ENCODE measurements around the gene CHMP4B.

CHMP4B gene

GRCh38 chr20:33817411-33817810, 6.3 kb downstream of the CHMP4B start:
- no peak overlapping the region for H3K4me3 ChIP-seq (ENCODE audit: low read depth, low read length)
- no peak for DNase-seq (ENCODE audit: low read depth)
- no peak for TF ChIP-seq CTCF (IDR thresholded peaks at IDR 0.05; ENCODE audit: low read depth, low read length, missing control alignments)

GRCh38 chr20:33819456-33819855, 8.3 kb downstream of the CHMP4B start:
- no peak for TF ChIP-seq CTCF (IDR thresholded peaks at IDR 0.05; ENCODE audit: low read depth, low read length, missing control alignments)
- DNase-seq (ENCODE audit: low read depth): no peak
- no peak overlapping the region for H3K4me3 ChIP-seq (ENCODE audit: low read depth, low read length)

- no peak for DNase-seq (ENCODE audit: low read depth)
- no peak overlapping the region for H3K4me3 ChIP-seq (ENCODE audit: low read depth, low read length)
- TF ChIP-seq CTCF (IDR thresholded peaks at IDR 0.05; ENCODE audit: low read depth, low read length, missing control alignments): no peak
Observed at GRCh38 chr20:33820362-33820761, 9.2 kb downstream of the CHMP4B start.

GRCh38 chr20:33821270-33821836, 10.2 kb downstream of the CHMP4B start:
- H3K4me3 ChIP-seq (ENCODE audit: low read depth, low read length): no peak overlapping the region
- TF ChIP-seq CTCF (IDR thresholded peaks at IDR 0.05; ENCODE audit: low read depth, low read length, missing control alignments): no peak
- DNase-seq (ENCODE audit: low read depth): no peak

- no peak for DNase-seq (ENCODE audit: low read depth)
- TF ChIP-seq CTCF (IDR thresholded peaks at IDR 0.05; ENCODE audit: low read depth, low read length, missing control alignments): no peak
- no peak overlapping the region for H3K4me3 ChIP-seq (ENCODE audit: low read depth, low read length)
Observed at GRCh38 chr20:33822423-33822822, 11.3 kb downstream of the CHMP4B start.

- TF ChIP-seq CTCF (IDR thresholded peaks at IDR 0.05; ENCODE audit: low read depth, low read length, missing control alignments): no peak
- H3K4me3 ChIP-seq (ENCODE audit: low read depth, low read length): no peak overlapping the region
- no peak for DNase-seq (ENCODE audit: low read depth)
Observed at GRCh38 chr20:33822991-33823390, 11.8 kb downstream of the CHMP4B start.

GRCh38 chr20:33824852-33825251, 13.7 kb downstream of the CHMP4B start:
- TF ChIP-seq CTCF (IDR thresholded peaks at IDR 0.05; ENCODE audit: low read depth, low read length, missing control alignments): no peak
- no peak for DNase-seq (ENCODE audit: low read depth)
- H3K4me3 ChIP-seq (ENCODE audit: low read depth, low read length): no peak overlapping the region

All from GM12864 (cell line).